ENCODE data around the gene ERN1.

ERN1 gene

DNA sequence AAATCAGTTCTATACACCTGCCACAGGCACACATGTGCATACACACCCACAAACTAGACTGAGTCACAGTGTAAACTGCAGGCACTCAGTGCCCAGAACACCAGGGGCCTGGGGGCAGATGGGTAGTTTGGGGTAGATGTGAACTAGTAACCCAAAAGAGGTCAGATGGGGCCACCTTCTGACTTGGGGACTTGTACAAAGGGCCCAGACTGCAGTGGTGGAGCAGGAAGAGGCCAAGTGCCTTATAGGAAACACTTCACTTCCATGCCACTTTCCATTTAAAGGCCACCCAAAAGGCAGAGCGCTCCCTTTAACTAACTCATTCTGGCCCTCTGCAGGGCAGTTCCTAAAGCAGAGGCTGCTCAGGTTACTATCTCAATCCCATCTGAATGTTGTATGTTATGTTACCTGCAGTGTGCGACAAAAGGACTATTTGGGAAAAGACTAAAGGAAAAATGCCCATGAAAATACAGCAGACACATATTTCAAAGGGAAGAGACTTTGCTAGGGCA lies 27.8 kb upstream of the ERN1 start:
- no peak for DNase-seq

- no peak for DNase-seq
Measured at GRCh38 chr17:64156670-64157069, 26.7 kb upstream of the ERN1 start.

- peak; percentile 69 for DNase-seq
Measured at GRCh38 chr17:64155751-64156544, 26.0 kb upstream of the ERN1 start.

- DNase-seq, result no peak
Measured at GRCh38 chr17:64155129-64155528, 25.2 kb upstream of the ERN1 start.

DNA sequence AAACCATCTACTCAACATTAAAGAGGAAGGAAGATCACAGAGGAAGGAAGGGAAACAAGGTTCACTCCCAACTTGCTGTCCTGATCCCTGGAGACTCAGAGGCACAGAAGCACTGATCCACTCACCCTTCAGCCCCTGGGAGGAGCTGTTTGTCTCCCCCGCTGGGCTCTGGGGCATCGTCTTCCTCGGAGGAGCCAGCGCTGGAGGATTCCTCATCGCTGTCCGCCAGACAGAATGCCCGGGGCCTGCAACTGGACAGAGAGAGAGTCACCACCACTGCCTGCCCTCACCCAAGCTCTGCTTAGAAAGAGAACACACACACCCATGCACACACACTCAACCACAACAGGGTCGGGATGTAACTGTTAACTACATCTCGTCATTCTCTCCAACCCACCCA lies 24.8 kb upstream of the ERN1 start:
- no peak for DNase-seq

- DNase-seq, result no peak
Measured at GRCh38 chr17:64154313-64154695, 24.4 kb upstream of the ERN1 start.

DNA sequence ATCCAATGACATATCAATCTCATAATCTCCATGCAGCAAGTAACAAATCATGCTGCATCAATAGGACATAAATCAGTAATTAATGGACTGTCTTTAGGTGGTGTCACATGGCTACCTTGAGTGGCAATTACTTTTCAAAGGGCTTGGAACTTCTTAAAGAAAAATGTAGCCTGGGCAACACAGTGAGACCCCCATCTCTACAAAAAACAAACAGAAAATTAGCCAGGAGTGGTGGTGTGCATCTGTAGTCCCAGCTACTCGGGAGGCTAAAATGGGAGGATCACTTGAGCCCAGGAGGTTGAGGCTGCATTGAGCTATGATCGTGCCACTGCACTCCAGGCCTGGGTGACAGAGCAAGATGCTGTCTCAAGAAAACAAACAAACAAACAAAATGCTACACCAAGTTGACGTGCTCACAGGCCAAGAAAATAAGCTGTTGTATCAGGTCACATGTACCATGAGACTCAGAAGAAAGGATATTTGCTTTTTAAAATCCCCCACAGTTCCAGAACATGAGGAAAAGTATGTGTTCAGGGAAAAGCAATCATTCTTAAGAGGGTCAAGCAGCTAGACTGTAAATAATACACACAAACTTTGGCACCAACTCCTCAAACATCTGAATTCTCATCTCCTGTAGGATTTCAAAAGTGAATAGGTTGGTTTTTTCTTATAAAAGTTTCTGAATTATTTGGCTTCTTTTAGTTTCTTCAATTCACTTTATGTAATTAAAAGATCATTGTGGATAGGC lies 23.8 kb upstream of the ERN1 start:
- DNase-seq, result no peak

GRCh38 chr17:64152428-64153125 lies 22.6 kb upstream of the ERN1 start:
- no peak for DNase-seq

GRCh38 chr17:64151016-64151368 lies 21.0 kb upstream of the ERN1 start:
- no peak for DNase-seq

DNA sequence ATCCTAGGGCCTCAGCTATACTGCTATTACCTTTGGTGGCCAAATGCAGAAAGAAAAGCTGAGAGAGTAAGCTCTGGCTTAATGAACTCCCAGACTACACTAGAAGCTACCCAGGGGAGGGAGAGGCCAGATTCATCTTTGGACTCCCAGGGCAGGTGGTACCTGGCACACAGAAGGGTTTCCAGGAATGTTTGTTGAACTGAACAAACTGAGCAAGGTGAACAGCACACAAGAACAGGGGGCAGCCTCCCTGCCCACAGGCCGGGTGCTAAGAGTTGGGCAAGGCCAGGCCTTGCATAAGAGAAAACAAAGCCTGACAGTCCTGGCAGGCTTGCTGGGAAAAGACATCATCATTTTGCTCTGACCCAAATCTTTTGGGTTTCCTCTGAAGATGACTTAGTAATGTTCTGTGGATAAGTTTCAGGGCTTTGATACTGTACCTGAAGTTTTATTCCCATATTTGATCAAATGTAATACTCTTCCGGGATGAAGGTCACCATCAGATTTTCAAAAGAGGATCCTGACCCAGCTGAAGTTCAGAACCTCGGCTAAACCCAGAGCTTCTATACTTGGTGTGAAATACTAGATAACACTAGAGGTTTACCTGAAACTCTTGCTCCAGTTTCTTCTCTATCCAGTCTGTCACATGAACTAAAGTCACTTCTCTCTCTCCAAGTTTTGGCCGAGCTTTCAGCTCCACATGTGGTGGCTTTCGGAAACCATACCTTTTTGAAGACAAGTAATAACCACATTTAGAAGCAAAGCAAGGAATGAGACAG lies 20.5 kb upstream of the ERN1 start:
- no peak for DNase-seq

DNA sequence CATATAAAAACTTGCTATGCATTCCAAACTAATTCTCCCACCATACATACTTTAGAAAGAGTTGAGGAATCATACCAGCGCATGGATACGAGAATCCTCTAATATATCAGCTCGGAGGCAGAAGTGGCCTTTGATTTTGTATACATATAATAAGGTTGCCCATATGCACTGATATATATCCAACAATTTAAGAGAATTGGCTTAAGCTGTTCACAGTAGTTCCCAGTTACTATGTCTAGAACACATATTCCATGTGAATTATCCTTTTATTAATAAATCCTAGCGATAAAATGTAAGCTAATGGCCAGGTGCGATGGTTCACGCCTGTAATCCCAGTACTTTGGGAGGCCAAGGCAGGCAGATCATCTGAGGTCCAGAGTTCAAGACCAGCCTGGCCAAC lies 19.3 kb upstream of the ERN1 start:
- no peak for DNase-seq

DNA sequence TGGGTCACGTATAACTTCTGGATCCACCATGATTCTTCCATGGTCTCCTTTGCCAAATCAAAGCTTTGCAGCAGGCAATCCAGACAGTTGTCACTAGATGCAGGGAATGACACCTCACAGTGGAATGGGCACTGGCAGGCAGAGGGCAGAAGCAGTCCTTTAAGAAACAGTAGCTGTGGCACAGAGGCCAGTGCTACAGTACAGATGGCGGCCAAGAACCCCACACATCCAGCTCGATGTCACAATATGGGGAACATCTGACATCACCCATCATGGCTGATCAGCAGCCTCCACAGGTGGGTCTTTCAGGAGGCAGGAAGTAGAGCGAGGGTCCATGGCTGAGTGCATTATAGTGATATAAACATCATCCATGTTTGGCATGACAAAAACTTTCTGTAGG lies 18.8 kb upstream of the ERN1 start:
- no peak for DNase-seq

GRCh38 chr17:64148017-64148631 lies 18.2 kb upstream of the ERN1 start:
- no peak for DNase-seq

- DNase-seq, result no peak
Measured at GRCh38 chr17:64147110-64148016, 17.4 kb upstream of the ERN1 start.

DNA sequence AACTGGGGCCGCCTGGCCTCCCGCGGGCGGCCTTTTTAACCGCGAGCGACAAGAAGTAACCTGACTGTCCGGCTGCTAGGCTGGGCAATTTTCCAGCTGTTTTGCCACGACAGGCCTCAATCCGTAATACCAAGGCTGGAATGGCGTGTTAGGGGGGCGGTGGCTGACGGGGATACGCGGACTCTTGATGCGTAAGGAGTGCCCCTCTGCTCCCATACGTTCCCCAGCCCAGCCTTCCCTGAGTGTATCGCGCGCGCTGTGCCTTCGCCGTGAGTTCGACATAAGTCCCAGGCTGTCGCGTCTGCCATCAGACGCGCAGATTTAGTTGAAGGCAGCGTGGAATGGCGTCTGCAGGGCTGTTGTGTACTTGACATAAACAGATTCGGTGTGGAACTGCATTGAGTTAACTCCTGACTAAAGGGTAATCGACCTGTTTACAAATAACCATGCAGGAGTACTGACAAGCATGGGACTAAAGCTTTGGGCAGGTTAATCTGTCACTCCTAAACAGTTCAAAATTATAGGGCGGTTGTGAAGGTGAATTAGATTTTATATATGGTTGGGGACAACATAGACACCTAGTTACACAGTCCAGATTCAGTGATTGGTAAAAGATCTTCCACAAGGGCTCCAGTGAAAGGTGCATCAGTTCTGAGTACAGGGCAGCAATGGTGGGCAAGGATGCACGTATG lies 16.6 kb upstream of the ERN1 start:
- DNase-seq, result peak; percentile 80

- peak; percentile 96 for DNase-seq
Measured at GRCh38 chr17:64145751-64146417, 15.9 kb upstream of the ERN1 start.

DNA sequence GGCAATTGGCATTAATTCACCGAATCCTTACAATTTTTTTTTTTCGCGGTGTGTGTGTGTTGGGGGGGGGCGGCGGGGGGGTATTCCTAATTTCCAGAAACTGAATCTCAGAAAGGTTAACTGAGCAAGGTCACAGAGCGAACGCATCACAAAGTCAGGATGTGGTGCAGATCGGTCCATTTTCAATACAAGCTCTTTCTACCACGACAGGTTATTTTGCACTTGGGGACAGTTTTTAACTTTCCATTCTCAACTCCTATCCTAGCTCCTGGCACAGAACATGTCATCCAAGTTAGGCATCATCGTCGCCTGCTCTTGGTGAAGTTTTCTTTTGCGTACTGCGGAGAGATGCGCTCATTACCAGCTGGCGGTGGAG lies 15.4 kb upstream of the ERN1 start:
- no peak for DNase-seq

- no peak for DNase-seq
Measured at GRCh38 chr17:64139542-64139941, 9.6 kb upstream of the ERN1 start.

DNA sequence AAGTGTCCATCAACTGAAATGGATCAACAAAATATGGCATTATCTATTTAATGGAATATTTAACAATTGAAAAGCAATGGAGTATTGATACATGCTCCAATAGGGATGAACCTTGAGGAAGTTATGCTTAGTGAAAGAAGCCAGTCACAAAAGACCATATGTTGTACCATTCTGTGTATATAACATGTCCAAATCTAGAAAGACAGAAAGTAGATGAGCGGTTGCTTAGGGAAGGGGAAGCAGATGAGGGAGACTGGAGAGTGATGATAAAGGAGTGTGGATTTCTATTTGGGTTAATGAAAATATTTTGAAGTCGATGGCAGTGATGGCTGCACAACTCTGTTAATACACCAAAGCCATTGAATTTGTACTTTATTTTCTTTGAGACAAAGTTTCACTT lies 8.5 kb upstream of the ERN1 start:
- no peak for DNase-seq

DNA sequence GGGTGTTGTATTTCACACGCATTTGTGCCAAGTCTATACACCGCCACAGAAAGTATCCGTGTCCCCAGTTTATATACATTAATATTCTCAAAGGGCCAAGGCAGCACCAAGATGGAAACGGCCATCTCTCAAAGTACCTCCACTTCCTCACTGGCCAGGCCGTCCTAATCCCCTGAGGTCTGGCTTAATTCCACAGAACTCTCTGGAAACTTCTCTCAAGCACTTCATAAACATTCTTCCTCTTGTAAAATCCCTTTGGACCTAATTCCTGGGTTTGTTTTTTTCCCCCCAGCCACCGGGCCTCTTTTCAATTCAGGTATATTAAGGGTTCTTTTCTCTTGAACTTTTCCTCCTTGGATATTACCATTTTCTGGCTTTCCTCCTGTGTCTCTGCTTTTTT lies 5.1 kb upstream of the ERN1 start:
- no peak for DNase-seq
